Measurements from ENCODE around the gene GPR62. TPM values are rescaled to one million over a fixed set of nuclear protein-coding genes. Genes with fewer than 3 reads are reported as not detected.

Gene GPR62
- total RNA-seq, 1 experiment from 2014 or later, result not detected

DNA sequence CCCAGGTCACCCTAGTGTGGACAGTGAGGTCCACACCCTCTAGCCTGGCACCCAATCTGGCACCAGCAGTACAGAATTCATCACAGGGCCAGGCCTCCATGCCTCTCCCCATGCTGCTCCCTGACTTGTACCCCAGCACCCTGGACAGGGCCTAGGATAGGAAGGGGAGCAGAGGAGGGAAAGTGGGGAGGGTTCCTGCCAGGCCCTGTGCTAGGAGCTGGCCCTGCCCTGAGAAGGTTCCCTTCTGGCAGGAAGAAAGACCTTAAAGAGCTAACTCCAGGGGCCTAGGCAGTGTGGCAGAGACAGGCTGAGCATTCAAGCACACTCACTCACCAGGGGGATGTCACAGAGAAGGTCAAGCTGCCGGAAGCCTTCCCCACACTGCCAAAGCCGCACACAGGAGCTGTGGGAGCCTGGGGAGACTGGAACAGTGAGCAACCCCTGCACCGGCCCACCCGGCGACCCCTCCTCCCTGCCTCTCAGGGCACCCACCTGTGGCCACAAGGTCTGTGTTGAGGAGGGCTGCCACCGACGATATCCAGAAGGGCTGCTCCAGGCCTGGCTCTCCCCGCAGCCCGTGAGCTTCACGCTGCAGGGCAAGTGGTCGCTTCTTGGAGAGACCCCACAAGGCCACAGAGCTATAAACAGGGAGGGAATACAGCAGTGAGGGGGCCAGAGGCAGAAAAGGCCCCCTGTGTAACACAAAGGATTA is 20.9 kb upstream of the GPR62 start:
- Histone ChIP-seq H3K4me1 (replicated peaks) (no peaks in the 10 kb centered on the region), H3K36me3 (peaks cover 54% of the 10 kb centered on the region), H3K27ac (no peak overlapping the region), H3K9me3 (replicated peaks) (no peaks in the 10 kb centered on the region), H3K4me3 (no peak overlapping the region), H3K27me3 (replicated peaks) (no peaks in the 10 kb centered on the region)
- no peak for DNase-seq (ENCODE audit: low read depth in 1 of 2, low spot score in 2 of 2)

DNA sequence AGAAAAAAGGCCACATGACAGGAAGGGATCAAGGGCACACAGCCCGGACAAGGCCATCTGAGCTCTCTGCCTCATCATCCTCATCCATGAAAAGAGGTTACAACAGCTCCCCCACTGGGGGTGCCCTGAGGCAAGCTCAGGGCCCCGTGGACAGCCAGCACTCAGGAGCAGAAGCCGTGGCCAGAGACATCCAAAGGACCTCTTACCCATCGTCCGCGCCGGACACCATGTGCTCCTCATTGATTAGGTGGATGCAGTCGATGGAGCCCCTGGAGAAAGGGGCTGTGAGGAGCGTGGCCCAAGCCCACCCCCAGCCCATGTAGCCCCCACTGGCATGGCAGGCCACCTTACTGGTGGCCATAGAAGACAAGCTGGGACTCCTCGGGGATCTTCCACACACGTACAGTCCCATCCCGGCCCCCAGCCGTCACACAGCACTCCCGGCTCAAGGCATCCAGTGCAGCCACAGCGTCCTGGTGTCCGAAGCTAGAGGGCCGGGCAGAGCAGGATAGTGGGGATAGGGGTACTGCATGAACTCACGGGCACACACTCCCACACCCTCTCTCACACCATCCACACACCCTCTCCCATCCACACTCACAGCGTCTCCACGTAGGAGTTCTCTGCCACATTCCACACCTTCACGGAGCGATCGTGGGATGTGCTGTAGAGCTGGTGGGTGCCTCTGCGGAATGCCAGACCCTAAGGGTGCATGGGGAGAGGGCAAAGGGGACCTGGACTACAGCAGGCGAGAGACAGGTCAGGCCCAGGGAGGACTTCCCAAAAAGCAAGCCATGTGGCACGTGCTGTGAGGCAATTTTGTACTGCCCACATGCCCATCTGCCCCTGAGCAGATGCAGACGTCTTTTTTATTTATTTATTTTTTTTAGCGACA is 19.9 kb upstream of the GPR62 start:
- H3K9me3 ChIP-seq (replicated peaks), result no peaks in the 10 kb centered on the region
- H3K36me3 ChIP-seq, result peaks cover 54% of the 10 kb centered on the region
- H3K27me3 ChIP-seq (replicated peaks), result no peaks in the 10 kb centered on the region
- no peak overlapping the region for H3K4me3 ChIP-seq
- no peaks in the 10 kb centered on the region for H3K4me1 ChIP-seq (replicated peaks)
- DNase-seq (ENCODE audit: low read depth in 1 of 2, low spot score in 2 of 2), result peak in 1 of 2 experiments; percentile 31
- H3K27ac ChIP-seq, result no peak overlapping the region

GRCh38 chr3:51935886-51936755 is 19.1 kb upstream of the GPR62 start:
- H3K4me1 ChIP-seq (replicated peaks), result 0 out of 2 replicates have a peak, but pooled peaks cover 6% of the 10 kb centered on the region
- H3K4me3 ChIP-seq, result no peak overlapping the region
- no peak overlapping the region for H3K27ac ChIP-seq
- H3K36me3 ChIP-seq, result peaks cover 54% of the 10 kb centered on the region
- H3K9me3 ChIP-seq (replicated peaks), result no peaks in the 10 kb centered on the region
- DNase-seq (ENCODE audit: low read depth in 1 of 2, low spot score in 2 of 2), result peak in 1 of 2 experiments; percentile 30
- H3K27me3 ChIP-seq (replicated peaks), result no peaks in the 10 kb centered on the region

GRCh38 chr3:51937014-51937413 is 18.2 kb upstream of the GPR62 start:
- Histone ChIP-seq H3K9me3 (replicated peaks) (no peaks in the 10 kb centered on the region), H3K4me3 (no peak overlapping the region), H3K36me3 (peaks cover 54% of the 10 kb centered on the region), H3K27ac (no peak overlapping the region), H3K4me1 (replicated peaks) (0 out of 2 replicates have a peak, but pooled peaks cover 6% of the 10 kb centered on the region), H3K27me3 (replicated peaks) (no peaks in the 10 kb centered on the region)
- peak in 1 of 2 experiments; percentile 43 for DNase-seq (ENCODE audit: low read depth in 1 of 2, low spot score in 2 of 2)

DNA sequence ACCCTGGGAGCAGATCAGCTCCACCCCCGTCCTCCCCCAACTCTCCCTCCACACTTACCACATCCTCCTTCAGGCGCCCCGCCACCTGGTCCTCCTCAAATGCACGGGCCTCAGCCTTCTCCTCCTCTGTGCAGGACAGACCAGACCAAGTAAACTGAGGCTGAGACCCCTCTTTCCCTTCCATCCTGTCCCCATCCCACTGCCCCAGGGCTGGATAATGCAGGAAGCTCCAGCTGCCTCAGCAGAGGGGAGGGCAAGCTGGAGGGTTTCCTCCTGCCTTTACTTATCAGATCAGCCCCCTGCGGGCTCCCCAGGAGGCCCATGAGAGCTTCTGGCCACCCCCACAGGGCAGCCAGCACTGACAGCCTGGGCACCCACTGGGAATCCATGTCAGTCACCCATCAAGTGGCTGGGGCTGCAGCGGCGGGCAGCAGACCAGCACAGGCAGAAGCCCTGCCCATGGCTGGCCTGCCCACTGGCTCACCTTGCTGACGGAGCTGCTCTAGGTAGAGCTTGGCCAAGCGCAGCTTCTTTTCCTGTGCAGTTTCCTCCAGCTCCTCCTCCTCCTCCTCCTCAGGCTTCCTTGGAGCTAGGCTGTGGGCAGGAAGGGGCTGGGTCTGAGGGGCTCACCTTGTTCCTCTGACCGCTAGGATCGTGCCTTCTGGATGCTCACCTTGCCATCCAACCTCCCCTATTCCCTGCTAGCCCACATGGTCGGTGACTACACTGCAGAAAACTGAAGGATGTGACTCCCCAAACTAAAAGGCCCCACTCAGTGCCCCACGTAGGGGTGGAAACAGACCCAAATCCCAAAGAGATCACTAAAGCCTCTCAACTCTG is 17.4 kb upstream of the GPR62 start:
- Histone ChIP-seq H3K4me3 (no peak overlapping the region), H3K27me3 (replicated peaks) (no peaks in the 10 kb centered on the region), H3K9me3 (replicated peaks) (no peaks in the 10 kb centered on the region), H3K4me1 (replicated peaks) (peaks cover 14% of the 10 kb centered on the region), H3K27ac (no peak overlapping the region), H3K36me3 (peaks cover 53% of the 10 kb centered on the region)
- DNase-seq (ENCODE audit: low read depth in 1 of 2, low spot score in 2 of 2), result peak in 1 of 2 experiments; percentile 35

- H3K9me3 ChIP-seq (replicated peaks), result no peaks in the 10 kb centered on the region
- DNase-seq (ENCODE audit: low read depth in 1 of 2, low spot score in 2 of 2), result no peak
- no peak overlapping the region for H3K27ac ChIP-seq
- H3K4me3 ChIP-seq, result no peak overlapping the region
- H3K36me3 ChIP-seq, result peaks cover 47% of the 10 kb centered on the region
- H3K4me1 ChIP-seq (replicated peaks), result peaks cover 21% of the 10 kb centered on the region
- no peaks in the 10 kb centered on the region for H3K27me3 ChIP-seq (replicated peaks)
Observed at GRCh38 chr3:51938780-51939425, 16.3 kb upstream of the GPR62 start.

- H3K4me3 ChIP-seq, result peak overlapping the region; percentile 58
- H3K36me3 ChIP-seq, result peaks cover 28% of the 10 kb centered on the region
- no peaks in the 10 kb centered on the region for H3K27me3 ChIP-seq (replicated peaks)
- no peak overlapping the region for H3K27ac ChIP-seq
- peaks cover 21% of the 10 kb centered on the region for H3K4me1 ChIP-seq (replicated peaks)
- H3K9me3 ChIP-seq (replicated peaks), result no peaks in the 10 kb centered on the region
- no peak for DNase-seq (ENCODE audit: low read depth in 1 of 2, low spot score in 2 of 2)
Observed at GRCh38 chr3:51940648-51941462, 14.3 kb upstream of the GPR62 start.

GRCh38 chr3:51941463-51941797 is 13.8 kb upstream of the GPR62 start:
- Histone ChIP-seq H3K27ac (no peak overlapping the region), H3K4me3 (peak overlapping the region; percentile 58), H3K9me3 (replicated peaks) (no peaks in the 10 kb centered on the region), H3K27me3 (replicated peaks) (no peaks in the 10 kb centered on the region), H3K4me1 (replicated peaks) (peaks cover 21% of the 10 kb centered on the region), H3K36me3 (peaks cover 22% of the 10 kb centered on the region)
- DNase-seq (ENCODE audit: low read depth in 1 of 2, low spot score in 2 of 2), result no peak

GRCh38 chr3:51941798-51942602 is 13.2 kb upstream of the GPR62 start, which contains the start of the genes PARP3 and RRP9:
Gene PARP3, plus strand, starts transcription at chr3:51942363. Its CDS starts 993 bp downstream, at chr3:51943356.
Gene RRP9, minus strand, starts transcription at chr3:51941904. Its CDS starts 37 bp downstream, at chr3:51941867.
- Histone ChIP-seq H3K36me3 (peaks cover 16% of the 10 kb centered on the region), H3K4me1 (replicated peaks) (peaks cover 21% of the 10 kb centered on the region), H3K9me3 (replicated peaks) (no peaks in the 10 kb centered on the region), H3K27ac (peak within 1 kb of the TSS; percentile 87), H3K27me3 (replicated peaks) (no peaks in the 10 kb centered on the region), H3K4me3 (peak within 1 kb of the TSS; percentile 58)
- DNase-seq (ENCODE audit: low read depth in 1 of 2, low spot score in 2 of 2), result peak; percentile 98 to 99

- H3K4me1 ChIP-seq (replicated peaks), result peaks cover 21% of the 10 kb centered on the region
- H3K4me3 ChIP-seq, result peak overlapping the region; percentile 58
- no peaks in the 10 kb centered on the region for H3K9me3 ChIP-seq (replicated peaks)
- peaks cover 9% of the 10 kb centered on the region for H3K36me3 ChIP-seq
- H3K27me3 ChIP-seq (replicated peaks), result no peaks in the 10 kb centered on the region
- DNase-seq (ENCODE audit: low read depth in 1 of 2, low spot score in 2 of 2), result peak; percentile 74 to 79
- peak overlapping the region; percentile 87 for H3K27ac ChIP-seq
Observed at GRCh38 chr3:51942603-51943450, 12.4 kb upstream of the GPR62 start.

All from SJSA1 (cell line).